HG03460 (cell line): ENCODE results near the gene CYP2S1.
"Not testable (repeated sequence)": the region's sequence is repeated elsewhere in the genome, so short reads cannot be mapped to it uniquely, and the experiment has no call there.

Experiments used
- ATAC-seq: cut with Tn5 transposase; IDR thresholded peaks from one replicate; pipeline ENCODE4 v1.9.1; 2021; ENCODE audit not compliant: unreplicated experiment

Gene CYP2S1

DNA sequence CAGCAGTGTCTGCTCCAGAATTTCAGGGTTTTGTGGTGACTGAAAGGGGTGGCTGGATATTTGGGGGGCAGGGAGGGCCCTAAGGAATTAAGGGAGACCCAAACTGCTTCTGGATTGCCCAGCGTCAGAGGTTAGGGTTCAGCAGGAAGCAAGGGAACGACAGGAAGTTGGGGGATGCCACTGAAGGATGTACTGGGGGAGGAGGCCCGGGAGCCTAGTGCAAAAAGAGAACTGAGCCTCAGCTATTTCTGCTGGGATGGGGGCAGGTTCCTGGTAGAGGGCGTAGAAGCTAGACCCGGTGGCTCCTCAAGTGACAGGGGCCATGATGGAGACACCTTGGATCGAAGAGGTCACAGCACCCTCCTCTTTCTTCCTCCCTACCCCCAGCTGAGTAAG is 1.1 kb downstream of the CYP2S1 start:
- ATAC-seq: no peak

DNA sequence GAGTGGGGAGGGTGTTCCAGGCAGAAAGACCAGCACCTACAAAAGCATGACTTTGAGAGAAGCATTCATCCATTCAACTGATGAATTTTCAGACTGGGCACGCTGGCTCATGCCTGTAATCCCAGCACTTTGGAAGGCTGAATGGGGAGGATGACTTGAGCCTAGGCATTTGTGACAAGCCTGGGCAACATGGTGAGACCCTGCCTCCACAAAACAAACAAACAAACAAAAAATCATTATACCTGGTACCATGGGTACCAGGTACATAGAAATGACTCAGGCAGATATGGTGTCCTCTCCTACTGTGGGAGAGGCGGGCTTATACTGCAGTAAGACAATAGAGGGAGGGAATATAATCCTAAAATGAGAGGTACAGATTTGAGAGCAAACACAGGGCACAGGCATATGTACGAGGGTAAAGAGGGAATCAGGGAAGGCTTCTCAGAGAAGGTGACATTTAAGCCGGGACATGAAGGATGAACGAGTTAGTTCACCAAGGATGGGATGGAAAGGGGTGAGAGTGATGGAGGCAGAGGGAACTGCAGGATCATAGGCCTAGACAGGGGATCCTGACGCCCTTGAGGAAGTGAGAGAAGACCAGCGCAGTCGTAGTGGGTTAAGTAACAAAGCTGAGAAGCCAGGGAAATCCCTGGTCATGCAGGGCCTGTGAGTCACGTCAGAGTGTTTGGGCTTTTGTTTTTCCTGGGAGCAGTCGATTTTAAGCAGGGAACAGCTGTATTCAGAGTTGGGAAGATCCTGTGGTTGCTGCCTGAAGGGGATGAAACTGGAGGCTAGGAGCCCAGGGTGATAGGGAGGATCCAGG is 2.9 kb downstream of the CYP2S1 start:
- no peak for ATAC-seq

- no peak for ATAC-seq
Measured at GRCh38 chr19:41198559-41198958, 5.5 kb downstream of the CYP2S1 start.

DNA sequence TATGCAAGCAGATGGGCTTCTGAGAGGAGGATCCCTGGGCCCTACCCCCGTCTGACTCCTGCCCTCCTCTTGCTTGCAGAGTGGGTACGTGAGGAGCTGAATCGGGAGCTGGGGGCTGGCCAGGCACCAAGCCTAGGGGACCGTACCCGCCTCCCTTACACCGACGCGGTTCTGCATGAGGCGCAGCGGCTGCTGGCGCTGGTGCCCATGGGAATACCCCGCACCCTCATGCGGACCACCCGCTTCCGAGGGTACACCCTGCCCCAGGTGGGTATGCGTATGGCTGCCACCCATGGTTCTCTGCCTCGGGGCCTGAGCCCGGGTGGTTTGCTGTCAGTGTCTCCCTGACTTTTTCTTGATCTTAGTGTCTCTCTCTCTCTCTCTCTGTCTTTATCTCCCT is 10.4 kb downstream of the CYP2S1 start:
- ATAC-seq: no peak

DNA sequence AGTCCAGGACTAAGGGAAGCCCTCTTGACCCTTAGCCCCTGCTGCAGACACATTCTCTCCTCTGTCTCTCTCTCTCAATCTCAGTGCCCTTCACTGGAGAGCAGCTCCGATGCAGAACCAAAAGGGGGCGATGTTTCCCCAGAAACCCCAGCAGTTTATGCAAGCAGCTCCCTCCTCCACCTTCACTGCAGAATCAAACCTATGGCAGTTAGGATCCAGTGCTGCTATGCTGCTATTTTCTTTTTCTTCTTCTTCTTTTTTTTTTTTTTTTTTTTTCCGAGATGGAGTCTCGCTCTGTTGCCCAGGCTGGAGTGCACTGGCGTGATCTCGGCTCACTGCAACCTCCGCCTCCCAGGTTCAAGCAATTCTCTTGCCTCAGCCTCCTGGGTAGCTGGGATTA is 11.3 kb downstream of the CYP2S1 start:
- not testable (repeated sequence) for ATAC-seq

GRCh38 chr19:41205995-41206394 is 13.0 kb downstream of the CYP2S1 start:
- no peak for ATAC-seq

- ATAC-seq: no peak
Measured at GRCh38 chr19:41206456-41206855, 13.4 kb downstream of the CYP2S1 start.

DNA sequence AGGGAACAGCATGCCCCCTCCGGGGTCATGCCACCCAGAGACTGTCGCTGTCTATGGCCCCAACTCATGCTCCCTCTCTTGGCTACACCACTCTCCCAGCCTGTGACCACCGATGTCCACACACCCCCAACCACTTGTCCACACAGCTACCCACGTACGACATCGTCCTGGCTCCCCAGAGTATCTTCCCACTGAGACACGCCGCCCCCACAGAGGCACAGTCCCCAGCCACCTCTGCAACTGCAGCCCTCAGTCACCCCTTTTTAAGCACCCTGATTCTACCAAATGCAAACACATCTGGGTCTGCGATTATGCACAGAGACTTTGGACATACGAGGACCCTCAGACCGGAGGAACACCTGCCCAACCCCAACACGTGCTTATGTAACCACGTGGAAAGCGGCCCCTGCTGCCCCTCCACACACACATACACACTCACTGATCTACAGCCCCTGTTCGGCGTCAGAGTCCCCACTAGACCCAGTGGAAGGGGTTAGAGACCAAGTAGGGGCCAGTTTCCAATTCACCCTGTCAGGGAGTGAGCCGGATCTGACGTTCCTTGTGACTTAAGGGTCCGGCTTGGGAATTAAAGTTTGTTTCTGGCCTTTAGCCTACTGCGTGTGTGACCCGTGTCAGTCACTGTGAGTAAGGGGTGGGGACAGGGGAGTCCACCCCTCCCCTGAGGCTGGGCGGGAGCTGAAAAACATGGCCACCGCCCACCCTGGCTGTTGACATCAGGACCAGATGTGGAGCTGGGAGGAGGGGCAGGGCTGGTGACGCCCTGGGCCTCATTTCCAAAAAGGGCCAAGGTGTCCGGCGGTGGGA is 14.1 kb downstream of the CYP2S1 start:
- no peak for ATAC-seq

GRCh38 chr19:41214161-41214560 is 21.1 kb downstream of the CYP2S1 start:
- no peak for ATAC-seq

- ATAC-seq: no peak
Measured at GRCh38 chr19:41217741-41218140, 24.7 kb downstream of the CYP2S1 start.

DNA sequence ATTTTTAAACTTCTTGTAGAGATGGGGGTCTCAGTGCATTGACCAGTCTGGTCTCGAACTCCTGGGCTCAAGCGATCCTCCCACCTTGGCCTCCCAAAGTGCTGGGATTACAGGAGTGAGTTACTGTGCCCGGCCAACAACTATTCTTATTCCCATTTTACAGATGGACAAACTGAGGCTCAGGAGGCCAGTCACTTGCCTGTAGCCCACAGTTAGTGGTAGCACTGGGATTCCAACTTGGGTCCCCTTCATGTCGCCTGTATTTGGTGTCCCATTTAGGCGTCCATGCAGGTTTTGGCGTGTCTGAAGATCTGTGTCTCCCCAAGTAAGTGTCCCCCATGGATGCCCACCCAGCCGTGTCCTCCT is 25.2 kb downstream of the CYP2S1 start:
- no peak for ATAC-seq

- no peak for ATAC-seq
Measured at GRCh38 chr19:41218615-41219507, 25.8 kb downstream of the CYP2S1 start, which contains the start of gene AXL. Gene AXL, plus strand, starts transcription at chr19:41219223. Its CDS starts 170 bp downstream, at chr19:41219393.

DNA sequence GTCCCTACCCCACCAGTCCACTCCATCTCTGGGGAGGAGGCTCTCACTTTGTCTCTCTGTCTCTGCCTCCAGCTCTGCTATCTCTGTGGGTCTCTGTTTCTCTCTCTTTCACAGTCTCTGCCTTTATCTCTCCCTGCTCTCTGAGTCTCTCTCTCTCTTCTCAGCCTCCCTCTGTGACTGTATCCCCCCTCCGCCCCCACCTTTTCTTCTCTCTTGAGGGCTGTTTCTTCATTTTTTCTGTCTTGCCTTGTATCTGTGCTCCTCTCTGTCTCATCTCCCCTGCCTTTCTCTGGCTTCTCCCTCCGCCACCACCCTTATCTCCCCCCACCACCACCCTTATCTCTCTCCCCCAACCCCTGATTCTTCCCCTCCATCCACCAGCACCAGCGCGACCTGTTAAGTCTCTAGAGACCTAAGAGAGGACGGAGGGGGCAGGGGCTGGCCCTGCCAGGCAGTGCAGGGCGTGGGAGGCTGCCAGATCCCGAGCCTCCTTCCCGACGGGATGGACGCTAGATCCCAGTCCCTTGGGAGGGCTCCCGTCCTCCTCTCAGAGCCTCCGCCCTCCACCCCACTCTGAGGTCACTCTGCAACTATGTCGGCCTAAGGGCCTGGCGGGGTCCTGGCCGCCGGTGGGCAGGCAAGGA is 27.0 kb downstream of the CYP2S1 start:
- ATAC-seq: no peak

- no peak for ATAC-seq
Measured at GRCh38 chr19:41220811-41221210, 27.8 kb downstream of the CYP2S1 start.

DNA sequence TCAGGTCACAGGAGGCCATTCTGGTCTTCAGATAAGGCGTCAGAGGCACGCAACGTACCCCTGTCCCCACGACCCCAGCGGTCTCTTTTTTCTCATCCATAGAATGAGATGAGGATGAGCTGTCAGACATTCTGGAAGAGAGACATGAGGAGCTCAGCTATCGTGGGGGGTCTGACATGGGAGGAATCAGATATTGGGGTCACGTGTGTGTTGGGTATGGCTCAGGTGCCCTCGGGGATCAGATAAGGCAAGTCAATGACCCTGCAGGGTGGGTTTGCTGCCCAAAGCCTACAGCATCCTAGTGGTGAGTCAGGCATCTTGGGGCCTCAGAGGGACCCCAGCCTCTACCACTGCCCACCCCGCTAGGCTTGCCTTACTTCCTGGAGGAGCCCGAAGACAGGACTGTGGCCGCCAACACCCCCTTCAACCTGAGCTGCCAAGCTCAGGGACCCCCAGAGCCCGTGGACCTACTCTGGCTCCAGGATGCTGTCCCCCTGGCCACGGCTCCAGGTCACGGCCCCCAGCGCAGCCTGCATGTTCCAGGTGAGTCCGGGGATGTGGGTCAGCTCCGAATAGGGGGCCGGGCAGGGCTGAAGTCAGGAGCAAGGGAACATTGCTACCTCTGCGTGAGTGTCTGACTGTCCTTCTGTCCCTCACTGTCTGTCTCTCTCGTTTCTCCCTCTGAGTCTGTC is 28.6 kb downstream of the CYP2S1 start:
- ATAC-seq: no peak

DNA sequence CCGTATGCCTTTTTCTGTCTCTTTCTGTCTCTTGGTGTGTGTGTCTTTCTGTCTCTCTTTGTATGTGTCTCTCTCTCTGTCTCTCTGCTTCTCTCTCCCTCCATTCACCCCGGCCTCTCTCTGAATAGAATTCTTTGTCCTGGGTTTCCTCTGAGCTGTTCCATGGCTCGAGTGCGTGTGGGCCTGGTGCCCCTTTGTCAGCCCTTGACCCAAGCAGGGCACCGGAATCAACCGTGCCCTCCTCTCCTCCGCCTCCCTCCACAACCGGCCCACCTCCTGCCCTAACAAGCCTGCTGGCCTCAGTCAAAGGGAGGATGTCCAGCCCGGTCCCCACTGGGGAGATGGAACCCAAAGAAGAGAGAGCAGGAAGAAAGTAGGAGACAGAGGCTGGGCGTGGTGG is 29.2 kb downstream of the CYP2S1 start:
- ATAC-seq: no peak

DNA sequence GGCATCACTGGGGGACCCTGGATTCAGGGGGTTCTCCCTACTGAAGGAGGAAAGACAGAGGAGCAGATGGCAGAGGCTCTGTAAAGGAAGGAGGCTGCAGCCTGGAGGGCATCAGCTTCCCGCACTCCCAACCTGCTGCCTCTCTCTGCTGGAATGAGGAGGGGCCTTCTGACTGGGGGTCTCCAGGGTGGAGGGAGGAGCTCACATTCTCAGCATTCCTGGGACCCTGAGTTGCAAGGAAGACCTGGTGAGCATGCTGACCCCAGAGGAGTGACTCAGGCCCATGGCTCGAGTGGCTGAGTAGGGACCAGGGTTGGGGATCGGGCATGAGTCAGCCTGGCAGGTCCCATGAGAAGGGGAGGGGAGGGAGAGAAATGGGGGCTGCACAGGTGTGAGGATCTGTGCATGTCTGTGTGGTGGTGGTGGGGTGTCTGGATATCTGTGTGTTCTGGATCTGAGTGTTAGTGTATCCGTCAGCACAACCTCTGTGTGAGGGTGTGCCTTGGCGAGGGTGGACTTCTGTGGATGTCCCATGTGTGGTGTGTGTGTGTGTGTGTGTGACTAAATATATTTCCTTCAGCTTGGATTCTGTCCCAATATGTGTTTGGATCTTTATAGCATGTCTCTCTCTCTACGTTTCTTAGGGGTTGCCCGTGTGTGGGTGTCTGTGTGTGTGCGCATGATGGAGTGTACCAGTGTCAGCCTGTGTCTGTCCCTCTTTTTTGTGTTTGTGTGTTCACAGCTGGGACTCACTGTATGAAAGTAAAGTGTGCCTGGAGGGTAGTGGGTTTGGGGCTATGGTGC is 30.6 kb downstream of the CYP2S1 start:
- no peak for ATAC-seq

GRCh38 chr19:41224632-41225031 is 31.6 kb downstream of the CYP2S1 start:
- no peak for ATAC-seq
